ENCODE measurements around the gene THRA. TPM values are rescaled to one million over a fixed set of nuclear protein-coding genes. Genes with fewer than 3 reads are reported as not detected.

Gene THRA
- total RNA-seq, 1 donor from 2014 or later: 30.8 TPM

GRCh38 chr17:40105861-40106759 lies 43.3 kb downstream of the THRA start:
- peak overlapping the region; percentile 44 to 68 (median 57) for H3K4me3 ChIP-seq (ENCODE audit: low read length in 3 of 3)
- H3K36me3 ChIP-seq (ENCODE audit: control insufficient read depth in 3 of 3, insufficient read depth in 3 of 3, low read length in 3 of 3): no peaks in the 10 kb centered on the region
- peaks cover 92 to 96% (median 96%) of the 10 kb centered on the region in 3 donors for H3K4me1 ChIP-seq (ENCODE audit: control insufficient read depth in 3 of 3, insufficient read depth in 3 of 3, low read length in 3 of 3)
- no peaks in the 10 kb centered on the region for H3K27me3 ChIP-seq (ENCODE audit: control insufficient read depth in 3 of 3, insufficient read depth in 3 of 3, low read length in 3 of 3)
- H3K9me3 ChIP-seq (ENCODE audit: control insufficient read depth in 3 of 3, low read length in 3 of 3): no peaks in the 10 kb centered on the region
- peak overlapping the region; percentile 42 to 95 (median 83) for H3K9ac ChIP-seq (ENCODE audit: low read depth in 1 of 3, low read length in 3 of 3)
- peak overlapping the region; percentile 99 for H3K27ac ChIP-seq (ENCODE audit: low read depth, low read length)

GRCh38 chr17:40106760-40107521 lies 44.2 kb downstream of the THRA start:
- Histone ChIP-seq H3K9me3 (ENCODE audit: control insufficient read depth in 3 of 3, low read length in 3 of 3) (no peaks in the 10 kb centered on the region), H3K27ac (ENCODE audit: low read depth, low read length) (peak overlapping the region; percentile 99), H3K36me3 (ENCODE audit: control insufficient read depth in 3 of 3, insufficient read depth in 3 of 3, low read length in 3 of 3) (no peaks in the 10 kb centered on the region), H3K4me1 (ENCODE audit: control insufficient read depth in 3 of 3, insufficient read depth in 3 of 3, low read length in 3 of 3) (peaks cover 92 to 96% (median 95%) of the 10 kb centered on the region in 3 donors), H3K9ac (ENCODE audit: low read depth in 1 of 3, low read length in 3 of 3) (peak overlapping the region; percentile 73 to 95 (median 83)), H3K4me3 (ENCODE audit: low read length in 3 of 3) (peak overlapping the region; percentile 47 to 68 (median 55)), H3K27me3 (ENCODE audit: control insufficient read depth in 3 of 3, insufficient read depth in 3 of 3, low read length in 3 of 3) (no peaks in the 10 kb centered on the region)

DNA sequence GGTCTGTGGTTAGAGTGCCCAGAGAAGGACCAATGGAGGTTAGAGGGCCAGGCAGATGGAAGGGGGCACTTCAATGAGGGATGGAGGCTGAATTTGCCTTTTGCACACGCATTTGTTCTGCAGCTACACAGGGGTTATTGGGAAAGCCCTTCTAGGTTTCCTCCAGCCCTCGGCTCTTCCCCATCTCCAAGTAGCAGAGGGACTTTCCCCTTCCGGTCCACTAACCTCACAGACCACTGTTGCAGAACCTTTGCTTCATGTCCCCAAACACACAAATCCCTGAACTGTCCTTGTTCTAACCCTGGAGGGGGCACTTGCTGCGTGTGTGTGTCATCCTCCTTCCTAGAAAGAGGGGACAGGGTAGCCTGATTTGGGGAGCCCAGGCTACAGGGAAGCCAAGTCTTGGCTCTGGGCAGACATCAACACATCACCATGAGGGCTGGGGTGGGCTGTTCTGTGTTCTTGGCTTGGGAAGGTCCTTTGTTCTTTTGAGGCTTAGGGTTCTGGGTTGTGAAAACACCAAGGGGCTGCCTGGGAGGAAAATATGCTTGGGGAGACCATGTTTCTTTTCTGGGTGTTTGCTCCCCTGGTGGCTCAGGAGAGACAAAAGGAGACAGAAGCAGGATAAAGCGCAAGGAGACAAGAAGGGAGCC lies 44.9 kb downstream of the THRA start:
- peaks cover 98 to 99% (median 98%) of the 10 kb centered on the region in 3 donors for H3K4me1 ChIP-seq (ENCODE audit: control insufficient read depth in 3 of 3, insufficient read depth in 3 of 3, low read length in 3 of 3)
- H3K27me3 ChIP-seq (ENCODE audit: control insufficient read depth in 3 of 3, insufficient read depth in 3 of 3, low read length in 3 of 3): no peaks in the 10 kb centered on the region
- H3K9ac ChIP-seq (ENCODE audit: low read depth in 1 of 3, low read length in 3 of 3): peak overlapping the region; percentile 73 to 95 (median 83)
- H3K9me3 ChIP-seq (ENCODE audit: control insufficient read depth in 3 of 3, low read length in 3 of 3): no peaks in the 10 kb centered on the region
- peak overlapping the region; percentile 47 to 68 (median 55) for H3K4me3 ChIP-seq (ENCODE audit: low read length in 3 of 3)
- peak overlapping the region; percentile 99 for H3K27ac ChIP-seq (ENCODE audit: low read depth, low read length)
- H3K36me3 ChIP-seq (ENCODE audit: control insufficient read depth in 3 of 3, insufficient read depth in 3 of 3, low read length in 3 of 3): no peaks in the 10 kb centered on the region

- Histone ChIP-seq H3K9ac (ENCODE audit: low read depth in 1 of 3, low read length in 3 of 3) (peak overlapping the region; percentile 35 to 85 (median 73)), H3K9me3 (ENCODE audit: control insufficient read depth in 3 of 3, low read length in 3 of 3) (no peaks in the 10 kb centered on the region), H3K27me3 (ENCODE audit: control insufficient read depth in 3 of 3, insufficient read depth in 3 of 3, low read length in 3 of 3) (no peaks in the 10 kb centered on the region), H3K36me3 (ENCODE audit: control insufficient read depth in 3 of 3, insufficient read depth in 3 of 3, low read length in 3 of 3) (no peaks in the 10 kb centered on the region), H3K27ac (ENCODE audit: low read depth, low read length) (peak overlapping the region; percentile 99), H3K4me3 (ENCODE audit: low read length in 3 of 3) (peak overlapping the region in 1 of 3 donors; percentile 29), H3K4me1 (ENCODE audit: control insufficient read depth in 3 of 3, insufficient read depth in 3 of 3, low read length in 3 of 3) (peaks cover 95 to 98% (median 97%) of the 10 kb centered on the region in 3 donors)
Observed at GRCh38 chr17:40108970-40109824, 46.4 kb downstream of the THRA start.

DNA sequence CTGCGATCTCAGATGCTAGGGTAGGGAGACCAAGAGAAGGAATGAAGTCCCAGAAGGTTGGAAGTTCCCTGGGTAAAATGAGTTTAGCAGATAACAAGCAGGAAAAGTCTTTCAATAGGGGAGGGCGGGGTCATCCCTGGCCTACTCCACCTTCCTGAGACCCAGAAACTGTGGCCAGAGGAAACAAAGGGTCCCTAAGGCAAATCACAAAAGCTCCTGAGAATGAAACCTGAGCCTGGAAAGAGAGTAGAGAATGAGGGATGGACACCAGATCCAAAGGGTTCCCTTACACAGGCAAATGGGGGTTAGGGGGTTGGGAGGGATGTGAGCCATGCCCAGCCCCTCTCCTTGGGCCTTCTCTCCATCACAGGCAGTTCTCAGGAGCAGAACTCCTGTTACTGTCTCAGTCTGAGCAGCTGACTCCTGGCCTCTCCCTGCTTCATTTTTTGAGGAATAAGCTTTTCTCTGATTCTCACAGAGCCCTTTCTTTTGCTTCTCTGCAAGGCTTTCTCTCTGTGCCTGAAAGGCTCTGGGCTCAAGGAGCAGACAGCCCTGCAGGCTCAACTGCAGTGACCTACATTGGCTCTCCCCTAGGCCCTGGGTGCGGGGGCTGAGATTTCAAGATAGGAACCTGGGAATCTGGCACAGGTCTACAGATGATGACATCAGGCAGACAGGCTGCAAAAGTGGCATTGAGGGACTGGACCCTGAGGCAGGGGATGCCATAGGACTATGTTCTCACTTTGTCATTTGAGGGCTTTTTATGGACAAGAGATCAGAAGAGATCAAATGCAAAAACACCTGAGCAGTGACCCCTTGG lies 47.5 kb downstream of the THRA start:
- Histone ChIP-seq H3K27me3 (ENCODE audit: control insufficient read depth in 3 of 3, insufficient read depth in 3 of 3, low read length in 3 of 3) (no peaks in the 10 kb centered on the region), H3K9ac (ENCODE audit: low read depth in 1 of 3, low read length in 3 of 3) (peak overlapping the region; percentile 46 to 85 (median 46)), H3K9me3 (ENCODE audit: control insufficient read depth in 3 of 3, low read length in 3 of 3) (no peaks in the 10 kb centered on the region), H3K27ac (ENCODE audit: low read depth, low read length) (peak overlapping the region; percentile 99), H3K4me1 (ENCODE audit: control insufficient read depth in 3 of 3, insufficient read depth in 3 of 3, low read length in 3 of 3) (peaks cover 90 to 97% (median 94%) of the 10 kb centered on the region in 3 donors), H3K36me3 (ENCODE audit: control insufficient read depth in 3 of 3, insufficient read depth in 3 of 3, low read length in 3 of 3) (no peaks in the 10 kb centered on the region), H3K4me3 (ENCODE audit: low read length in 3 of 3) (peak overlapping the region; percentile 20 to 55 (median 23))

DNA sequence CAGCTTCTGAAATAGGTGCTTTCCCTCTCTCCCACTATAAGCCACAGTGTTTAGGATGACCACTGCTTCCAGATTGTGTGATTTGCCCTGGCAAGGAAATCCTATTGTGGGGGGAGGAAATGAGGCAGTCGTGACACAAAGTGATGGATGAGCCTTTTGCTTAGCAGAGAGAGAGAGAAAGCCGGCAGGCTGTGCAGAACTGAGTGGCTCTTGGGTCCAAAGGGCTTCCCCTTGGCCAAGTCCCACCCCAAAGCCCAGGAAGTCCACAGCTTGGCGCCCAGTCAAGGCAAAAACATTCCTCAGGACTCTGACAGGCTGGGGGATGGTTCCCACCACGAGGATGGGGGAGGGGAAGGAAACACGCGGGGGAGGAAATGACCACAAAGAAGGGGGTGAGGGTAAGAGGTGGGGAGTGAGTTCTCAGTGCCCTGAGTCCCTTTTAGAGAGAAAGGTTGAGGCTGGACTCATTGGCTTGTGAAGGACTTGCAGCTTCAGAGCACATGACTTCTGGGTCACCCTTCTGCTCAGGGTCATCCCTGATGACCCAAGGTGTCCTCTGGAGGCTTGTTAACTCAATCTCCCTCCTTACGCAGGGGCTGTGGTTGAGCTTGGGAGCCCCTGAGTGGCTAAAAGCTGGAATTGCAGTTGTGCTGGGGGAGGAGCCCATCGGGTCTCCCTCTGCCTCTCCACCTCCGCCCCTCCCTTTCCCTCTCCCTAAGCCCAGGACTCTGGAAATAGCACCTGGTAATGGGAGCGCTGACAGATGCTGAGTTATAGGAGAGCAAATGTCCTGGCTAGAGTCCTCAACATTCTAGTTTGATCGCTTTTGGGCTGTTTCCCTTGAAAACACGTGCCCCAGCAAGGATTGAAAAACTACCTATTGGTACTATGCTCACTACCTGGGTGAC lies 48.7 kb downstream of the THRA start:
- H3K9ac ChIP-seq (ENCODE audit: low read depth in 1 of 3, low read length in 3 of 3): peak overlapping the region; percentile 65 to 85 (median 80)
- no peaks in the 10 kb centered on the region for H3K36me3 ChIP-seq (ENCODE audit: control insufficient read depth in 3 of 3, insufficient read depth in 3 of 3, low read length in 3 of 3)
- peak overlapping the region; percentile 99 for H3K27ac ChIP-seq (ENCODE audit: low read depth, low read length)
- H3K27me3 ChIP-seq (ENCODE audit: control insufficient read depth in 3 of 3, insufficient read depth in 3 of 3, low read length in 3 of 3): no peaks in the 10 kb centered on the region
- no peaks in the 10 kb centered on the region for H3K9me3 ChIP-seq (ENCODE audit: control insufficient read depth in 3 of 3, low read length in 3 of 3)
- H3K4me3 ChIP-seq (ENCODE audit: low read length in 3 of 3): peak overlapping the region; percentile 23 to 76 (median 55)
- H3K4me1 ChIP-seq (ENCODE audit: control insufficient read depth in 3 of 3, insufficient read depth in 3 of 3, low read length in 3 of 3): peaks cover 78 to 85% (median 82%) of the 10 kb centered on the region in 3 donors

DNA sequence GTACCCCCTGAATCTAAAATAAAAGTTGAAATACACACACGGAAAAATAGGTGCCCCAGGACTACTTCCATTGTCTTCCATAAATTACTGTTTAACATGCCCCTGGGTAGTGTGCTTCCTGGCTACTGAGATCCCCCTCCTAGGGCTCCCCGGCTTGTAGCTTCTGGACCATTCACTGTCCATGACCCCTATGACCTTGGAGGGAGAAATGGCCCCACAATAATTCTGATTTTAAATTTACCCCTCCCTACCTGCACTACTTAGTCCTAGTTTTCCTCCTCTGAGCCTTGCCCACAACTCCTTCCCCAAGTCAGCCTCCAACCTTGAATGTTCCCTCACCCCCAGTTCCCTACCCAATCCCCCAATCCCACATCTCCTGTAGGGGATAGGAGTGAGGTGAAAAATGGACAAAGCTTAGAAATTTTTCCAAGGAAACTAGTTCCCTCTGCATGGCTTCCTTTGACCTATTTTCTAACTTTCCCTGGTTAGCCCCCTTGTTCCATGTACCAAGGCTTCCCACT lies 49.5 kb downstream of the THRA start:
- H3K27ac ChIP-seq (ENCODE audit: low read depth, low read length): peak overlapping the region; percentile 99

DNA sequence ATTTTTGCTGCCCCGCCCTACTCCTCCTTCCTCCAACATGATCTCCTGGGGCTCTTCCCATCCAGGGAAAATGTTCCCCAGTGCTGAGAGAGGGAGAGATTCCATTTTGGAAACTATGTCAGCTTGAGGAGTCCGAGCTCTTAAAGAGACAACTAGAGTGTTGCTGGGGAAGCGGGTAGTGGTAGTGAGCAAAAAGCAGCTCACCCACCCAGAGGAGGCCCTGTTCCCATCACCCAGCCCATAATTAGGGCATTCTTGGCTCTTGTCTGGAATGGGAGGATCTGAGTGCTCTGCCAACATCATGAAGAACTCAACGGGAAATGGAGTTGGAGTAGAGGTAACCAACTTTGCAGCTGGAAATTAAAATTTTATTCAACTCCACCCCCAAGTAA lies 49.9 kb downstream of the THRA start:
- H3K27ac ChIP-seq (ENCODE audit: low read depth, low read length): peak overlapping the region; percentile 99
- no peaks in the 10 kb centered on the region for H3K36me3 ChIP-seq (ENCODE audit: control insufficient read depth in 3 of 3, insufficient read depth in 3 of 3, low read length in 3 of 3)
- H3K9ac ChIP-seq (ENCODE audit: low read depth in 1 of 3, low read length in 3 of 3): peak overlapping the region; percentile 65 to 85 (median 80)
- H3K4me1 ChIP-seq (ENCODE audit: control insufficient read depth in 3 of 3, insufficient read depth in 3 of 3, low read length in 3 of 3): peaks cover 65 to 72% (median 69%) of the 10 kb centered on the region in 3 donors
- no peaks in the 10 kb centered on the region for H3K9me3 ChIP-seq (ENCODE audit: control insufficient read depth in 3 of 3, low read length in 3 of 3)
- peak overlapping the region; percentile 67 to 76 (median 76) for H3K4me3 ChIP-seq (ENCODE audit: low read length in 3 of 3)
- H3K27me3 ChIP-seq (ENCODE audit: control insufficient read depth in 3 of 3, insufficient read depth in 3 of 3, low read length in 3 of 3): no peaks in the 10 kb centered on the region

More for the DNA sequence above, 49.5 kb downstream of the THRA start:
- peak overlapping the region; percentile 65 to 85 (median 80) for H3K9ac ChIP-seq (ENCODE audit: low read depth in 1 of 3, low read length in 3 of 3)
- peaks cover 70 to 77% (median 74%) of the 10 kb centered on the region in 3 donors for H3K4me1 ChIP-seq (ENCODE audit: control insufficient read depth in 3 of 3, insufficient read depth in 3 of 3, low read length in 3 of 3)
- peak overlapping the region; percentile 67 to 76 (median 76) for H3K4me3 ChIP-seq (ENCODE audit: low read length in 3 of 3)
- no peaks in the 10 kb centered on the region for H3K36me3 ChIP-seq (ENCODE audit: control insufficient read depth in 3 of 3, insufficient read depth in 3 of 3, low read length in 3 of 3)
- H3K27me3 ChIP-seq (ENCODE audit: control insufficient read depth in 3 of 3, insufficient read depth in 3 of 3, low read length in 3 of 3): no peaks in the 10 kb centered on the region
- no peaks in the 10 kb centered on the region for H3K9me3 ChIP-seq (ENCODE audit: control insufficient read depth in 3 of 3, low read length in 3 of 3)

All from skeletal muscle tissue (tissue), 4 donors.